GM18868 (cell line): ENCODE measurements around the gene KHNYN.
"Not testable (repeated sequence)": the region's sequence is repeated elsewhere in the genome, so short reads cannot be mapped to it uniquely, and the experiment has no call there.

Source experiments
- ATAC-seq: cut with Tn5 transposase; IDR thresholded peaks from one replicate; pipeline ENCODE4 v1.9.1; 2021; ENCODE audit warnings: mild to moderate bottlenecking, moderate library complexity; ENCODE audit not compliant: unreplicated experiment

The KHNYN gene

DNA sequence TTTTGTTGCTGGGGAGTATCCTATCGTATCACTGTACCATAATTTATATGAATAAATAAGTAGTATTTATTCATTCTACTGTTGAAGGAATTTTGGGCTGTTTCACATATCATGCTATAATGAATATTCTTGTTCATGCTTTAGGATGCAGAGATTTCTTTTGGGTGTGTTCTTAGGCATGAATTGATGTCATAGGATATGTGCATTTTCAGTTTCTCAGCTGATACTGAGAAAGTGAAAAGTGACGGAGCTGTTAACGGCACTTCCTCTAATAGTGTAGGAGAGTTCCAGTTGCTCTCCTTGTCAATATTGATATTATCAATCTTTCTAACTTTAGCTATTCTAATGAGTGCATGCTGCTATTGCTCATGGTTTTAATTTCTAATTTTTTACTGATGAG is 36.1 kb downstream of the KHNYN start:
- no peak for ATAC-seq

DNA sequence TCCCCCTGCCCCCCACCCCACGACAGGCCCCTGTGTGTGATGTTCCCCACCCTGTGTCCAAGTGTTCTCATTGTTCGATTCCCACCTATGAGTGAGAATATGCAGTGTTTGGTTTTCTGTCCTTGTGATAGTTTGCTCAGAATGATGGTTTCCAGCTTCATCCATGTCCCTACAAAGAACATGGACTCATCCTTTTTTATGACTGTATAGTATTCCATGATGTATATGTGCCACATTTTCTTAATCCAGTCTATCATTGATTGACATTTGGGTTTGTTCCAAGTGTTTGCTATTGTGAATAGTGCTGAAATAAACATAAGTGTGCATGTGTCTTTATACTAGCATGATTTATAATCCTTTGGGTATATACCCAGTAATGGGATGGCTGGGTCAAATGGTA is 40.7 kb downstream of the KHNYN start:
- not testable (repeated sequence) for ATAC-seq

DNA sequence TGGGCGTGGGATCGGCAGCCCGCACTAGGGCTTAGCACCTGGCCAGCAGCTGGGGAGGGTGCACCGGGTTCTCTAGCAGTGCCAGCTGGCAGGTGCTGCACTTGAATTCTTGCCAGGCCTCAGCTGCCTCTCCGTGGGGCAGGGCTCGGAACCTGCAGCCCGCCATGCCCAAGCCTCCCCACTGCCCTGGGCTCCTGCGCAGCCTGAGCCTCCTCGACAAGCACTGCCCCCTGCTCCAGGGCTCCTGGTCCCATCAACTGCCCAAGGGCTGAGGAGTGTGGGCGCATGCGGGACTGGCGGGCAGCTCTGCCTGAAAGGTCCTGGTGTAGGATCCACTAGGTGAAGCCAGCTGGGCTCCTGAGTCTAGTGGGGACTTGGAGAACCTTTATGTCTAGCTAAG is 43.5 kb downstream of the KHNYN start:
- ATAC-seq: no peak

DNA sequence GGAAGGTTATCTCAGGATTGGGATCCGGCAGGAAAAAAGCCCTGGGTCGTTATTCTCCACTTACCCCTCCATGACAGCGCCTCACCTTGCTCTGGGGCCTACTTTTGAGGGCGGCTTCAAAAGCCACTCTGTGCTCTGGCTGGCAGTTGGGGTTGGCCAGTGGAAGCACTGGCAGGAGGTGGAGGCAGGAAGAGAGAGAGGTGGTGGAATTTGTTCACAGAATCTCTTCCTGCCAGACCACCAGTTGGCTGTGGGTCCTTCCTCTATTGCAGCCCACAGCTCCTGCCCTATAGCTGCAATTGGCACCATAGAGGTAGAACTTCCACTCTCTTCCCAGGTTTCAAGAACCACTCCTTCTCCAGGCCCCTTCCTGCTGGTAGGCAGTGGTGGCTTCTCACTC is 45.5 kb downstream of the KHNYN start:
- no peak for ATAC-seq

DNA sequence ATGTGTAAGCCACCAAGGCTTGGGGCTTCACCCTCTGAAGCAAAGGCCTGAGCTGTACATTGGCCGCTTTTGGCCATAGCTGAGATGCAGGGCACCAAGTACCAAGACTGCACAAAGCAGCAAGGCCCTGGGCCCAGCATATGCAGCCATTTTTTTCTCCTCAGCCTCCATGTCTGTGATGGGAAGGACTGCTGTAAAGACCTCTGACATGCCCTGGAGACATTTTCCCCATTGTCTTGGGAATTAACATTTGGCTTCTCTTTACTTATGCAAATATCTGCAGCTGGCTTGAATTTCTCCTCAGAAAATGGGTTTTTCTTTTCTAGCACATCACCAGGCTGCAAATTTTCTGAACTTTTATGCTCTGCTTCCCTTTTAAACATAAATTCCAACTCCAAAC is 50.2 kb downstream of the KHNYN start:
- not testable (repeated sequence) for ATAC-seq

DNA sequence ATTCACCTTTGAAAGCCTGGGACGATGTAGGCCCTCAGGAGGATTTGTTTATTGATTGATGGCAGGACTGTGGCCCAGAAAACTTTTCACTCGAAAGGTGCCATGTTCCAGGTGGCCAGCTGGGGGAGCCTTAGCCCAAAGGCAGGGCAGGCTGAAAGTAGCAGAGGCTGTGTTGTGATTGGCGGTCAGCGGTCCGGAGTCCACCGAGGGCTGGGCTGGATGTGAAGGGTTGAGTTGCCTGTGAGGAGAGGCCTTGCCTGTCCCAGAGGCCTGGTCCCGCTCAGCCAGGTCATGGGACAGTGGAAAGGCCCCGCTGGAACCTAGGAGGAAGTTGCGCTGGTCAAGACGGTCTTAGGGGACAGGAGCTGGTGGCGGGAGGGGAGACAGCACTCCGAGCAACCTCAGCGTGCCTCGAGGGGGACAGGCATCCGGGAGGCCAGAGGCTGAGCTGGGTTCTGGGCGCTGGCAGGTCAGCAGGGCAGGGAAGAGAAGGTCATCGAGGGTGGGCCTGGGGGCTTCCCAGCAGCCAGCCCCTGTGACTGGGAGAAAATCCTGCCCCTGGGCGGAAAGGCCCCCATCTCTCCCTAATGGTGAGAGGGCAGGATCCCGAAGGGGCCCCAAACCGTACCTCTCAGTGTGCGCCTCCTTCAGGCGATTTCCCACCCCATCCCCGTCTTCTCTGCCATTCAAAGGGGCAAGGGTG is 52.0 kb downstream of the KHNYN start:
- peak; percentile 90 for ATAC-seq

DNA sequence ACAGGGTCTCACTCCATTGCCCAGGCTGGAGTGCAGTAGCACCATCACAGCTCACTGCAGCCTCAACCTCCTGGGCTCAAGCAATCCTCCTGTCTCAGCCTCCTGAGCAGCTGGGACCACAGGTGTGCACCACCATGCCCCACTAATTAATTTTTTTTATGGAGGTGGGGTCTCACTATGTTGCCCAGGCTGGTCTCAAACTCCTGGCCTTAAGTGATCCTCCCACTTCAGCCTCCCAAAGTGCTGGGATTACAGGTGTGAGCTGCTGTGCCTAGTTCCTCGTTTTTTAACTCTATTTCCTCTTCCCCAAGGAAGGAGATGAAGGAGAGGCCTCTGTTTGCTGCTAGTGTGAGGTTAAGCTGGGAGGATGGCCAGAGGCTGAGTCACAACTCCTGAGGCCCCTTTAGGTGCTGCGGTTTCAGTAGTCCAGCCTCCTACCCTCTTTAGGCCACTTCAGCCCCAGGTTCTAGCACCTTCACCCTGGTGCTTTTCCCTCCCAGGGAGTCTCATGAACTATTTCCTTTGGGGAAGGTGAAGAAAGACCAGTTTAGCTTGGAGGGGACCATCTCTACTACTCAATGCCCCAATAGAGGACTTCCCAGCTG is 53.0 kb downstream of the KHNYN start:
- peak; percentile 5 for ATAC-seq

DNA sequence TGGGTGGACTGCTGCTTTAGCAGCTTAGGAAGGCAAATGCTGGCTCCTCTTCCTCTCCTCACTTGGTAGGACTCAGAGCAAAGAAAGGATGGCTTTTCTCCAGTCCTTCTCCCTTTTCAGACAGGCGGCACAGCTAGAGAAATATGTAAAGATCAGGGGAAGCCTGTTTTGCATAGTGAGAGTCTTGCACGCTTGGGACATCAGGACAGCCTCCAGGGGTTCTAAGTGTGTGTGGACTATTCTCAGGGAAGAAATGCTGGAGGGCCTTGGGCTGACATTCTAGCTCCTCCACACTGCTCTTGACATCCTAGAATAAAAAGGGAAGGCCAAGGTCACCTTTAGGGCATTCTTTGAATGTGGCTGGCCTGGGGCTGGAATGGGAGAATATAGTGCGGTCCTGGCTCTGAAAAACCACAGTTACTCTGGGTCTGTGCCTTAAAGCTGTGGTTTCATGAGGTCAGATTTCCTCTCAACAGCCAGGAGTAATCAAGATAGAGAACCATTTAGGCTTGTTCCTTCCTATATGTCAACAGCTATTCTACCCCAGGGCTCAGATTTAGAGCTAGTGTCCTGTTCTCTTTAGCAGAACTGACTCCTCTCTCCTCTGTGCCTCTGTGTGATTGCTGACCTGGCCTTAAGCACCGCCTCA is 54.0 kb downstream of the KHNYN start:
- ATAC-seq: peak; percentile 56
